ENCODE measurements around the gene SKIL. TPM values are rescaled to one million over a fixed set of nuclear protein-coding genes. Genes with fewer than 3 reads are reported as not detected.

SKIL gene
- total and polyA plus RNA-seq, 2 donors from 2014 or later = 5.6 to 68.2 TPM

- H3K36me3 ChIP-seq (ENCODE audit: control insufficient read depth in 2 of 3, insufficient read depth in 3 of 3, low read length in 3 of 3) = peaks cover 0 to 10% (median 2%) of the 10 kb centered on the region in 3 donors
- H3K4me3 ChIP-seq (ENCODE audit: low read length in 3 of 3) = peak overlapping the region; percentile 4 to 42 (median 36)
- intact Hi-C loops (cut with DNase I) = no loop called here
- no peaks in the 10 kb centered on the region for H3K27me3 ChIP-seq (ENCODE audit: control insufficient read depth, insufficient read depth, low read length)
- no peak overlapping the region for H3K9ac ChIP-seq (ENCODE audit: low read length in 3 of 3)
- DNase-seq (peak in 1 of 5 donors; percentile 18), FAIRE-seq (no peak)
- TF ChIP-seq CTCF (IDR thresholded peaks at IDR 0.05; ENCODE audit: borderline replicate concordance, extremely low read depth, insufficient read depth) = no peak
- no peak overlapping the region for H3K27ac ChIP-seq (ENCODE audit: low read depth in 2 of 2, low read length in 2 of 2)
- peaks cover 3 to 16% (median 15%) of the 10 kb centered on the region in 3 donors for H3K4me1 ChIP-seq (ENCODE audit: control insufficient read depth in 2 of 3, insufficient read depth in 2 of 3, low read depth in 1 of 3, low read length in 3 of 3)
- no peaks in the 10 kb centered on the region for H3K9me3 ChIP-seq (ENCODE audit: control insufficient read depth in 2 of 3, insufficient read depth in 1 of 3, low read length in 3 of 3)
These were observed 3.0 kb downstream of the SKIL start for GRCh38 chr3:170360466-170360865.

- intact Hi-C loops (cut with DNase I) = no loop called here
- H3K9ac ChIP-seq (ENCODE audit: low read length in 3 of 3) = no peak overlapping the region
- no peaks in the 10 kb centered on the region for H3K9me3 ChIP-seq (ENCODE audit: control insufficient read depth in 2 of 3, insufficient read depth in 1 of 3, low read length in 3 of 3)
- H3K27me3 ChIP-seq (ENCODE audit: control insufficient read depth, insufficient read depth, low read length) = no peaks in the 10 kb centered on the region
- H3K36me3 ChIP-seq (ENCODE audit: control insufficient read depth in 2 of 3, insufficient read depth in 3 of 3, low read length in 3 of 3) = peaks cover 0 to 10% (median 2%) of the 10 kb centered on the region in 3 donors
- H3K4me3 ChIP-seq (ENCODE audit: low read length in 3 of 3) = peak overlapping the region in 2 of 3 donors; percentile 36 to 42
- no peak overlapping the region for H3K27ac ChIP-seq (ENCODE audit: low read depth in 2 of 2, low read length in 2 of 2)
- no peak for TF ChIP-seq CTCF (IDR thresholded peaks at IDR 0.05; ENCODE audit: borderline replicate concordance, extremely low read depth, insufficient read depth)
- DNase-seq (no peak), FAIRE-seq (no peak)
- peaks cover 0 to 15% (median 13%) of the 10 kb centered on the region in 3 donors for H3K4me1 ChIP-seq (ENCODE audit: control insufficient read depth in 2 of 3, insufficient read depth in 2 of 3, low read depth in 1 of 3, low read length in 3 of 3)
These were observed 3.4 kb downstream of the SKIL start for GRCh38 chr3:170360916-170361315.

GRCh38 chr3:170361711-170362110 is 4.2 kb downstream of the SKIL start:
- no peak for FAIRE-seq
- TF ChIP-seq CTCF (IDR thresholded peaks at IDR 0.05; ENCODE audit: borderline replicate concordance, extremely low read depth, insufficient read depth) = no peak
- intact Hi-C loops (cut with DNase I) = no loop called here
- Histone ChIP-seq H3K4me3 (ENCODE audit: low read length in 3 of 3) (peak overlapping the region in 2 of 3 donors; percentile 36 to 42), H3K36me3 (ENCODE audit: control insufficient read depth in 2 of 3, insufficient read depth in 3 of 3, low read length in 3 of 3) (peaks cover 0 to 10% (median 2%) of the 10 kb centered on the region in 3 donors), H3K9ac (ENCODE audit: low read length in 3 of 3) (no peak overlapping the region), H3K27me3 (ENCODE audit: control insufficient read depth, insufficient read depth, low read length) (no peaks in the 10 kb centered on the region), H3K4me1 (ENCODE audit: control insufficient read depth in 2 of 3, insufficient read depth in 2 of 3, low read depth in 1 of 3, low read length in 3 of 3) (peaks cover 0 to 15% (median 13%) of the 10 kb centered on the region in 3 donors), H3K9me3 (ENCODE audit: control insufficient read depth in 2 of 3, insufficient read depth in 1 of 3, low read length in 3 of 3) (no peaks in the 10 kb centered on the region), H3K27ac (ENCODE audit: low read depth in 2 of 2, low read length in 2 of 2) (no peak overlapping the region)
- DNase-seq = no peak
